ENCODE results near the gene GPR108.

Gene GPR108

DNA sequence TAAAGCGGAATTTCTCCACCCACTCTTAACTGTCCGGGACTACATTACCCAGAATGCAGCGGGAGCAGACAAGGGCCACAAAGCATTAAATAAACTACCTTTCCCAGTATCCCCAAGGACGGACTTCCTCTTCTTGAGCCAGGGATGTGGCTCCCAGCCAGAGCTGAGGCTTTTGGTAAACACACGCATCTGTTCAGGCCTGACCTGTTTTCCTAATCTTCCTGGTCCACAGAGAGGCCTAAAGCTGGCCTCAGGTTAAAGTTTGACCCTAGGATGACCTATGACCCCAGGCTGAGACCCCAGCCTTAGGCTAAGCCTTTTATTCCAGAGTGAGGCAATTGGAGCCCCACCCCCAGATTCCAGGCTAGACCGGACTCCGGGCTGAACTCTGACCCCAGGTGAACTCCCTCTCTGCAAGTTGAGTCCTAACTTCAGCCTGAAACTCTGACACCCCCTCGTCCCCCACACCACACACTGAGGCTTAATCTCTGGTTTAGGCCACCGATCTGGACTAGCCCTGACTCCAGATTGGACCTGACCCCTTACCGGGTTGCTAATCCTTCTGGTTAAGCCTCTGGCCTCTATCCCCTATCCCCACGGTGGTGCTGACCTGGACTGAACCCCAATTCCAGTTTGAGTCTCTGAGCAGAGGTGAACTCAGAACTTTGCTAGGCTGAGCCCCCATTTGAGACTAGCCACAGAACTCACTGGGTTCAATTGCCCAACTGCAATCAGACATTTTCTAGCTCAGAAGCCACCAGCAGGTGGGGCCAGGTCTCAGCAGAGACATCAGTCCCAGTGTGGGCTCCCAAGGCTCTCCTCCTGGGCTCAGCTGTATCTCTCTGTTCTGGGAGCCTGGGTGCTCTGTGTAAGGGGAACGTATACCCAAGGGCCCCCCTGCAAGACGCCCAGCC, 750 bp upstream of the GPR108 start:
- DNase-seq (ENCODE audit: low read depth, low spot score), result no peak

GRCh38 chr19:6736917-6737283, 480 bp downstream of the GPR108 start:
- no peak for DNase-seq (ENCODE audit: low read depth, low spot score)

DNA sequence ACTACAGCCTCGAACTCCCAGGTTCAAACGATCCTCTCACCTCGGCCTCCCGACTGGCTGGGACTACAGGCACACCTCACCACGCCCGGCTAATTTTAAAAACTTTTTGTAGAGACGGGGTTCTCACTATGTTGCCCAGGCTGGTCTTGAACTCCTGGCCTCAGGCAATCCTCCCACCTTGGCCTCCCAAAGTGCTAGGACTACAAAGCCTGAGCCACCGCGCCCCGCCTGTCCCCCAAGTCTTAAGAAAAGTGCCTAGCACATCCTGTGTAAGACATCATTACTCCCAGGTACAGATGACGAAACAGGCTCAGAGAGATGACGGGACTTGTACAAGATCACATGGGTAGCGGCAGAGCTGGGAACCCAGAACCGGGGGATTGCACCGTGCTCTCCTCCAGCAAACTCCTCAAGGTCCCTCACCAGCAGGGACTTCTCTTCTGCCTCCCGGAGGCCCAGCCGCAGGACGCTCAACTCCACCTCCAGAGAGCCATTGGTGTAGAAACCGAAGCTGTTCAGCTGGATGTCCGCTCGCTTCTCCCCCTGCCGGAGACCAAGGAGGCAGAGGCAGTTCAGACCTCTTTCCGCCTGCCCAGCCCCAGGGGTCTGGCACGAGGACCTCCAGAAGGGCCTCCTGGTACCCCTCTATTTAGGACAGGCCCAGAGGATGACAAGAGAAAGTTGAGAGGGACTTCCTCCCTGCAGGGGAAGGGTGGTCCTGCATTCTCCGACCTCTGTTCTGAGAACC, 1.0 kb downstream of the GPR108 start:
- DNase-seq (ENCODE audit: low read depth, low spot score), result no peak

GRCh38 chr19:6735181-6735911, 2.0 kb downstream of the GPR108 start:
- no peak for DNase-seq (ENCODE audit: low read depth, low spot score)

DNA sequence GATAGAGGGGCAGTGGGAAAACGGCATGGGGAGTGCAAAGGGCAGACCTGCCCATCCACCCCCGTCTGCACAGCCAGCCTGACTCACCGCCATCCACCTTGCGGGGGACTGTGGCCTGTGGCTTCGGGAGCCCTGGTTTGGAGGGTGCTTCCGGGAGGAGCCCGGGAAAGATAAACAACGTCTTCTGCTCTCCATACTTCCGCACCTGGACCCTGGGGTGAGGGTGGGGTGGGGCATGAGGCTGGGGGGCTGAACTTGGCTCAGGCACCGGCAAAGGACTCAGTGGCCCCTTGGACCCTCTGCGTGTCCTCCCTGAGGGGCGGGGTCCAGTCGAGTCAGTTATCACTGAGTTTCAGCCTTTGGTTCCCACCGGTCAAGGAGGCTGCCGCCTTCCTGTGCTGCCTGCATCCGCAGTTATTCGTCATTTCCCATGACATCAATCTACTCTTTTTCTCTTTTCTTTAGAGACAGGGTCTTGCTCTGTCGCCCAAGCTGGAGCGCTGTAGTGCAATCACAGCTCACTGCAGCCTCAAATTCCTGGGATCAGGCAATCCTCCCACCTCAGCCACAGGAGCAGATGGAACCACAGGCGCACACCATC, 3.2 kb downstream of the GPR108 start:
- DNase-seq (ENCODE audit: low read depth, low spot score), result no peak

- no peak for DNase-seq (ENCODE audit: low read depth, low spot score)
Measured at GRCh38 chr19:6733338-6734095, 3.9 kb downstream of the GPR108 start.

- no peak for DNase-seq (ENCODE audit: low read depth, low spot score)
Measured at GRCh38 chr19:6732803-6733337, 4.5 kb downstream of the GPR108 start.

DNA sequence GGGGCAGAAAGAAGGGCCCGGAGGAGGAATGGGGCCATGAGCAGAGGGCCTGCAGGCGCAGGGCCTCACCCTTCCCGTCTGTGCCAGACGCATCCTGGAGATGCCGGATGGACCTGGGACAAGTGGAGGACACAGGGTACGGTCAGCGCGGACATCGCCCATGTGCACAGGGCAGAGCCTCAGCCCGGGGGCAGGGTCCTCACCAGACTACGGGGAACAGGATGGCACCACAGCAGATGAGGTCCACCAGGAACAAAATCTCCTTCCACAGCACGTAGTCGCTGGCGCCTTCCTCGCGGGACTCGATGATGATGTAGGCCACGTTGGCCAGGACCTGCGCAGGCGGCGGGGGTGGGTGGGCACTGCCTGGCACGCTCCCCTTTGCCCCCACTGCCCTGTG, 5.6 kb downstream of the GPR108 start:
- DNase-seq (ENCODE audit: low read depth, low spot score), result no peak

- DNase-seq (ENCODE audit: low read depth, low spot score), result no peak
Measured at GRCh38 chr19:6730941-6731670, 6.3 kb downstream of the GPR108 start.

DNA sequence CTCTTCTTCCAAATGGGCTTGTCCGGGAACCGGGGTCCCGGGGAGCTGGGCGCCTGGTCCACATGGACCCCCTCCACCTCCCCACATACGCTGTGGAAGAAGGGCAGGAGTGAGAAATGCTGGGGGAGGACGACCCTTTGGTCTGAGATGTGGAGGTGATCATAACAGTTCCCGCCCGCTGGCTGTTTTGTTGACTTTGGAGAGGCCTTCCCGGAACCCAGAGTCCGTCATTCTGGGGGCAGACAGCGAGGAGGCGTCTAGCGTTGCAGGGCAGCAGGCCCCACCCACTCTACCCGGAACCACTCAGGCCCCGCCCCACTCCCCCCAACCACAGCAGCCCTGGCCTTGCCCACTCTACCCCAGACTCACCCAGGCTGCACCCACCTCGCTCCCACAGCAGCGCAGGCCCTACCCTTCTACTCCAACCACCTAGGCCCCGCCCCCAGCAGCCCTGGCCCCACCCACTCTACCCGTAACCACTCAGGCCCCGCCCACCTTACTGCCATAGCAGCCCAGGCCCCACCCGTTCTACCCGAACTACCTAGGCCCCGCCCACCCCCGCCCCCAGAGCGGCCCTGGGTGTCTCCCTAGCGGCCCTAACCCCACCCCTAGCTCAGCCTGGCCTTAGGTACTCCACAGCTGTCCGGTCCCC, 7.1 kb downstream of the GPR108 start:
- DNase-seq (ENCODE audit: low read depth, low spot score), result no peak

DNA sequence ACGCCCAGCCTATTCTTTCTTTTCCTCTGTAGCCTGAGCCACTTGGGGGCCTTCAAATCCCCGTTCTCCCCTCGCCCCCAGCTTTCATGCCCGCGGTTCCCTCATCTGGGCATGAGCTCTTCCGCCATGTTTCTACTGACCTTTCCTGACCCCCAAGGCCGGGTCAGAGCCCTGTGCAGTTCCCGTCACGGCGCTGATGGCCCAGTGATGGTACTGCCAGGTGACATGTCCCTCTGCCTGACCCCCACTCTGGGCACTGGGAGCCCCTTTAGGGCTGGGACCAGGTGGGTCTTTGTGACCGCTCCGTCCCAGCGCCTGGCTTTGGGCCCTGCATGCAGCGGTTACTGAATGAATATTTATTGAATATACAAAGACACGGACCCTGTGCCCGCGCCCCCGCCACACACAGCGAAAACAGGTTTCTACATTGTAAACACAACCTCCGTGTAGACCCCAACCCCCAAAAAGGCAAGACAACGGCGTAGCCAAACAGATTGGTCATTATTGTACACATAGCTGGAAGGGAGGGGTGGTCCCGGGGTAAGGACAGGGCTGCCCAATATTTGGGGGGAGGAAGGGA, 7.7 kb downstream of the GPR108 start:
- DNase-seq (ENCODE audit: low read depth, low spot score), result no peak

- DNase-seq (ENCODE audit: low read depth, low spot score), result no peak
Measured at GRCh38 chr19:6728346-6728745, 9.0 kb downstream of the GPR108 start.

DNA sequence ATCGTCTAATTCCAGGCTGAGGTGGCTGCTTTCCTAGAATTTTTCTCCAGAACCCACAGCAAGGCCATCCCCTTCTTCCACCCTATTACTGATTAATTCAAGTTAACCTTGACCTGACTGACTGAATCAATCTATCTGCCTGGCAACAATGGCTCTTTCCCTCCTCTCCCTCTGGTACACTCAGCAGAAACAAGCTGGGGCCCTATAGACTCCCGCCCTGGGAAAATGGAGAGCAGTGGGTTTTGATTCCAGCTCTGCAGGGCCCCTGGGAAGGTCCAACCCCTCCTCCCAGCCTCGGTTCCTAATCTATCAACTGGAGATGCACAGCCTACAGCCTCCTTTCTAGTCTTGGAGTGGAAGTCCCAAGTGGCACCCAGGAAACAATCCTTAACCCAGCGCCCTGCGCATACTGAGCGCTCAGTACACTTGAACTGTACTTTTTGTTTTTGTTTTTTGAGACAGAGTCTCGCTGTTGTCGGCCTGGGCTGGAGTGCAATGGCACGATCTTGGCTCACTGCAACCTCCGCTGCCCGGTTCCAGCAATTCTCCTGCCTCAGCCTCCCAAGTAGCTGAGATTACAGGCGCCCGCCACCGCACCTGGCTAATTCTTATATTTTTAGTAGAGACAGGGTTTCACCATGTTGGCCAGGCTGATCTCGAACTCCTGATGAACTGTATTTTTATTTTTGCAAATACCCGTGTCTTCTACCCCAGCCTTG, 11.7 kb downstream of the GPR108 start:
- no peak for DNase-seq (ENCODE audit: low read depth, low spot score)

- no peak for DNase-seq (ENCODE audit: low read depth, low spot score)
Measured at GRCh38 chr19:6724631-6725492, 12.5 kb downstream of the GPR108 start.

- DNase-seq (ENCODE audit: low read depth, low spot score), result no peak
Measured at GRCh38 chr19:6723738-6724137, 13.6 kb downstream of the GPR108 start.

DNA sequence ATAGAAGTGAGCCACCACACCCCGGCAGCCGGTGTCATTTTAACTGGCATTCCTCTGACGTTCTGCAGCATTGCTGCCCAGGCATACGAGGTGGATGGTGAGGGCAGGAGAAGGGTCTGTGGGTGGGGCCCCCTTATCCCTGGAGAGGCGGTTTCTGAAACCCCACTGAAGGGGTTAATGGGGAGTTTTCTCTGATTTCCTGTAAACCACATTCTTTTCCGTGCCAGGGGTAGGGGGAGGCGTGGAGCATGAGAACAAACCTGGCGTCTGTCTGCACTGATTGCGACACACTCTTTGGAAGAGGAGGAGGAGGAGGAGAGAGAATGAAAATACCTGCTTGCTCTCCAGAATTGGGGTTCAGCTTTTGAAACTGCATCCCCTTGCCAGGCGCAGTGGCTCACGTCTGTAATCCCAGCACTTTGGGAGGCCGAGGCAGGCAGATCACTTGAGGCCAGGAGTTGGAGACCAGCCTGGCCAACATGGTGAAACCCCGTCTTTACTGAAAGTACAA, 14.2 kb downstream of the GPR108 start:
- no peak for DNase-seq (ENCODE audit: low read depth, low spot score)

DNA sequence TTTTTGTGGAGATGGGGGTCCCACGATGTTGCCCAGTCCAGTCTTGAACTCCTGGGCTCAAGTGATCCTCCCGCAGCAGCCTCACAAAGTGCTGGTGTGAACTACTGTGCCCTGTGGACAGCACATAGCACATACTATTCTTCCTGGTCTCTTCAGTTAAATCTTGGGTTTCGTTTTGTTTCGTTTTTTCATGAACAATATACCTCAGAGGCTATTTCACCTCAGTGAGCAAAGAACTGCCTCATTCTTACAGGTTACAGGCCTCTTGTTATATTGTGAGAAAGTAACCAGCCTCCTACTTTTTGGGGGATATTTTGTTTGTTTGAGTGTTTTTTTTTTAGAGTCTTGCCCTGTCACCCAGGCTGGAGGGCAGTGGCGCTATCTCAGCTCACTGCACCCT, 15.6 kb downstream of the GPR108 start:
- DNase-seq (ENCODE audit: low read depth, low spot score), result no peak

GRCh38 chr19:6721138-6721474, 16.3 kb downstream of the GPR108 start:
- no peak for DNase-seq (ENCODE audit: low read depth, low spot score)

Data from iPS DF 19.7 (cell line).